ENCODE data around the gene PSMC4. TPM values are rescaled to one million over a fixed set of nuclear protein-coding genes. Genes with fewer than 3 reads are reported as not detected.

PSMC4 gene
- total RNA-seq, 1 experiment from 2014 or later = 120 TPM

DNA sequence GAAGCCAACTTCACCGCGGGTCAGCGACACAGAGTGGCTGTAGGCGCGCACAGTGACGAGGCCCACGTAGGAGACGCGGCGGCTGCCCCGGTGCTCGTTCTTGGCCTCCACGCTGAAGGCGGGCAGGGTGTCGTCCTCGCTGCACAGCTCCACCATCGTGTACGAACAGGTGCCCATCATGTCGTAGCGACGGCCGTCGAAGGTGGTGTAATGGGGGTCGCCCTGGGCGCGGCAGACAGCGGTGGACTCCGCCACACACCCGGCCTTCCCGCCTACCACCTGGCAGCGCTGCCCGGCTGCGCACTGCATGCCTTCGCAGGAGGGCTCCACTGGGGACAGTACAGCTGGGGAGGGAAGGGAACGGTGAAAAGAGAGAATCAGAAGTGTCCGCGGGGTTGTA is 46.6 kb upstream of the PSMC4 start:
- ATAC-seq (no peak), DNase-seq (ENCODE audit: low read depth, low spot score) (no peak)
- no peak overlapping the region for H3K4me2 ChIP-seq (ENCODE audit: low read length)
- intact Hi-C loops (cut with micrococcal nuclease) = no loop called here
- CTCF ChIA-PET = no interaction called here
- no peak overlapping the region for H3K4me3 ChIP-seq (replicated peaks in 1 of 2; ENCODE audit: low read depth in 1 of 2, low read length in 2 of 2)
- H3K36me3 ChIP-seq (ENCODE audit: control insufficient read depth in 1 of 2, insufficient read depth in 2 of 2, low read length in 2 of 2) = no peaks in the 10 kb centered on the region
- no peaks in the 10 kb centered on the region; a peak in 1 of 4 replicates for H3K9me3 ChIP-seq (ENCODE audit: control insufficient read depth in 1 of 2, insufficient read depth in 1 of 2, low read depth in 1 of 2, low read length in 2 of 2)
- H4K20me1 ChIP-seq (ENCODE audit: insufficient read depth) = no peaks in the 10 kb centered on the region
- RAD21 ChIA-PET (ENCODE audit: low non-redundant PET in 1 of 2, low total read pairs in 2 of 2, uncharacterized antibody in 2 of 2, unreplicated experiment in 2 of 2) = no interaction called here
- TF ChIP-seq FOSL1 (IDR thresholded peaks at IDR 0.05; ENCODE audit: low read depth) (no peak), EGR1 (IDR thresholded peaks at IDR 0.05; ENCODE audit: low read depth) (no peak), ZNF274 (IDR thresholded peaks at IDR 0.05; ENCODE audit: low read depth, low read length) (no peak), SIN3A (IDR thresholded peaks at IDR 0.05; ENCODE audit: low read depth) (no peak), POLR2AphosphoS5 (IDR thresholded peaks at IDR 0.05; ENCODE audit: low read depth, low read length) (no peak), CEBPB (IDR thresholded peaks at IDR 0.05; ENCODE audit: low read depth) (no peak), EZH2phosphoT487 (IDR thresholded peaks at IDR 0.05; ENCODE audit: borderline replicate concordance) (no peak), EZH2 (IDR thresholded peaks at IDR 0.05) (no peak), TCF7L2 (IDR thresholded peaks at IDR 0.05; ENCODE audit: borderline replicate concordance, extremely low read depth, insufficient read depth, insufficient read length) (no peak), RAD21 (IDR thresholded peaks at IDR 0.05; ENCODE audit: low read depth) (no peak), CBX3 (IDR thresholded peaks at IDR 0.05; ENCODE audit: low read depth) (no peak), ELF1 (IDR thresholded peaks at IDR 0.05; ENCODE audit: borderline replicate concordance, low read depth) (no peak), SRF (IDR thresholded peaks at IDR 0.05; ENCODE audit: low read depth) (no peak)
- TF ChIP-seq, protein P1, sequence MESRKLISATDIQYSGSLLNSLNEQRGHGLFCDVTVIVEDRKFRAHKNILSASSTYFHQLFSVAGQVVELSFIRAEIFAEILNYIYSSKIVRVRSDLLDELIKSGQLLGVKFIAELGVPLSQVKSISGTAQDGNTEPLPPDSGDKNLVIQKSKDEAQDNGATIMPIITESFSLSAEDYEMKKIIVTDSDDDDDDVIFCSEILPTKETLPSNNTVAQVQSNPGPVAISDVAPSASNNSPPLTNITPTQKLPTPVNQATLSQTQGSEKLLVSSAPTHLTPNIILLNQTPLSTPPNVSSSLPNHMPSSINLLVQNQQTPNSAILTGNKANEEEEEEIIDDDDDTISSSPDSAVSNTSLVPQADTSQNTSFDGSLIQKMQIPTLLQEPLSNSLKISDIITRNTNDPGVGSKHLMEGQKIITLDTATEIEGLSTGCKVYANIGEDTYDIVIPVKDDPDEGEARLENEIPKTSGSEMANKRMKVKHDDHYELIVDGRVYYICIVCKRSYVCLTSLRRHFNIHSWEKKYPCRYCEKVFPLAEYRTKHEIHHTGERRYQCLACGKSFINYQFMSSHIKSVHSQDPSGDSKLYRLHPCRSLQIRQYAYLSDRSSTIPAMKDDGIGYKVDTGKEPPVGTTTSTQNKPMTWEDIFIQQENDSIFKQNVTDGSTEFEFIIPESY (IDR thresholded peaks at IDR 0.05; ENCODE audit: extremely low read depth, insufficient replicate concordance, low read length) = no peak
- TF ChIP-seq, protein P2, sequence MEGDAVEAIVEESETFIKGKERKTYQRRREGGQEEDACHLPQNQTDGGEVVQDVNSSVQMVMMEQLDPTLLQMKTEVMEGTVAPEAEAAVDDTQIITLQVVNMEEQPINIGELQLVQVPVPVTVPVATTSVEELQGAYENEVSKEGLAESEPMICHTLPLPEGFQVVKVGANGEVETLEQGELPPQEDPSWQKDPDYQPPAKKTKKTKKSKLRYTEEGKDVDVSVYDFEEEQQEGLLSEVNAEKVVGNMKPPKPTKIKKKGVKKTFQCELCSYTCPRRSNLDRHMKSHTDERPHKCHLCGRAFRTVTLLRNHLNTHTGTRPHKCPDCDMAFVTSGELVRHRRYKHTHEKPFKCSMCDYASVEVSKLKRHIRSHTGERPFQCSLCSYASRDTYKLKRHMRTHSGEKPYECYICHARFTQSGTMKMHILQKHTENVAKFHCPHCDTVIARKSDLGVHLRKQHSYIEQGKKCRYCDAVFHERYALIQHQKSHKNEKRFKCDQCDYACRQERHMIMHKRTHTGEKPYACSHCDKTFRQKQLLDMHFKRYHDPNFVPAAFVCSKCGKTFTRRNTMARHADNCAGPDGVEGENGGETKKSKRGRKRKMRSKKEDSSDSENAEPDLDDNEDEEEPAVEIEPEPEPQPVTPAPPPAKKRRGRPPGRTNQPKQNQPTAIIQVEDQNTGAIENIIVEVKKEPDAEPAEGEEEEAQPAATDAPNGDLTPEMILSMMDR (IDR thresholded peaks at IDR 0.05 in 2 of 3, conservative IDR thresholded peaks at IDR 0.05 in 1 of 3; ENCODE audit: borderline replicate concordance in 1 of 3, insufficient read depth in 1 of 3, low read depth in 2 of 3, low read length in 2 of 3) = no peak
- TF ChIP-seq, protein P3, sequence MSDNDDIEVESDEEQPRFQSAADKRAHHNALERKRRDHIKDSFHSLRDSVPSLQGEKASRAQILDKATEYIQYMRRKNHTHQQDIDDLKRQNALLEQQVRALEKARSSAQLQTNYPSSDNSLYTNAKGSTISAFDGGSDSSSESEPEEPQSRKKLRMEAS (IDR thresholded peaks at IDR 0.05) = no peak
- POLR2A ChIA-PET = no interaction called here
- no peak overlapping the region for H3K27ac ChIP-seq (ENCODE audit: low read depth, low read length)
- no TSS peak for BruUV-seq (replicated peaks)
- H2AFZ ChIP-seq (ENCODE audit: low read depth, low read length, poor library complexity, severe bottlenecking) = no peak overlapping the region
- no peaks in the 10 kb centered on the region for H3K9me2 ChIP-seq (ENCODE audit: insufficient read depth)
- no peaks in the 10 kb centered on the region for H3K4me1 ChIP-seq (ENCODE audit: control insufficient read depth in 1 of 2, insufficient read depth in 2 of 2, low read length in 2 of 2)
- H3K9ac ChIP-seq (ENCODE audit: low read length) = no peak overlapping the region
- H3K79me2 ChIP-seq (ENCODE audit: insufficient read depth, low read length) = no peaks in the 10 kb centered on the region
- H3K27me3 ChIP-seq (ENCODE audit: insufficient read depth, low read length) = no peaks in the 10 kb centered on the region

Measured in HCT116 (cell line).